Esophagus squamous epithelium (tissue), 4 donors: Measurements from ENCODE around the gene PHKB.

ENCODE experiments used
- POLR2A ChIP-seq, 4 donors: fragments of 450-650 bp; IDR thresholded peaks; one replicate each; pipeline ENCODE4 v1.6.1; 2017; ENCODE audit warnings: antibody characterized with exemption in 4 of 4, mild to moderate bottlenecking in 4 of 4, moderate library complexity in 3 of 4
- TF ChIP-seq, protein P1 (sequence below), 6 experiments: fragments of 450-650 bp in 4 of 6; fragments of 200-600 bp in 2 of 6; sonication (generic) in 2 of 6; IDR thresholded peaks; one replicate each; pipeline ENCODE4 v1.5.1; 2016 to 2019; ENCODE audit warnings: antibody characterized with exemption in 6 of 6, mild to moderate bottlenecking in 4 of 6, moderate library complexity in 4 of 6

DNA sequence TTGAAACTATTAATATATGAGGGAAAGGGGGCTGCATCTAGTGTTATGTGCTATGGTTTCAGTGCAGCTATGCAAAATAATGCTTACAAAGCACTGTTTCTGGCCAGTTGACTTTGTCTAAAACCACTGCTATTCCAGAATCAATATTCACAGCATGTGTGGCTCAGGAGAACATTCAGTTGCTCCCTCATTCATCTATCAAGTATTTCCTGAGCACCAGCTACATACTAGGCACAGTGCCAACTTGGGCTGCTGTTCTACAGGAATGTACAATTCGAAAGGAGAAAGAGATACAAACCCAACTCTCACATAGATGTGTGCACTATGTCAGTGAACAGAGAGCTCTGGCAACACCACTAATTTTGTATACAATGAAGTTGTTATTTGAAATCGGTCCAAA, 183.0 kb downstream of the PHKB start:
- TF ChIP-seq POLR2A (IDR thresholded peaks at IDR 0.05) = no peak
- TF ChIP-seq, protein P1, sequence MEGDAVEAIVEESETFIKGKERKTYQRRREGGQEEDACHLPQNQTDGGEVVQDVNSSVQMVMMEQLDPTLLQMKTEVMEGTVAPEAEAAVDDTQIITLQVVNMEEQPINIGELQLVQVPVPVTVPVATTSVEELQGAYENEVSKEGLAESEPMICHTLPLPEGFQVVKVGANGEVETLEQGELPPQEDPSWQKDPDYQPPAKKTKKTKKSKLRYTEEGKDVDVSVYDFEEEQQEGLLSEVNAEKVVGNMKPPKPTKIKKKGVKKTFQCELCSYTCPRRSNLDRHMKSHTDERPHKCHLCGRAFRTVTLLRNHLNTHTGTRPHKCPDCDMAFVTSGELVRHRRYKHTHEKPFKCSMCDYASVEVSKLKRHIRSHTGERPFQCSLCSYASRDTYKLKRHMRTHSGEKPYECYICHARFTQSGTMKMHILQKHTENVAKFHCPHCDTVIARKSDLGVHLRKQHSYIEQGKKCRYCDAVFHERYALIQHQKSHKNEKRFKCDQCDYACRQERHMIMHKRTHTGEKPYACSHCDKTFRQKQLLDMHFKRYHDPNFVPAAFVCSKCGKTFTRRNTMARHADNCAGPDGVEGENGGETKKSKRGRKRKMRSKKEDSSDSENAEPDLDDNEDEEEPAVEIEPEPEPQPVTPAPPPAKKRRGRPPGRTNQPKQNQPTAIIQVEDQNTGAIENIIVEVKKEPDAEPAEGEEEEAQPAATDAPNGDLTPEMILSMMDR (IDR thresholded peaks at IDR 0.05) = no peak
